ENCODE data around the gene ITIH5. TPM values are rescaled to one million over a fixed set of nuclear protein-coding genes. Genes with fewer than 3 reads are reported as not detected.

Gene ITIH5
- total RNA-seq, 2 experiments from 2014 or later, result not detected

GRCh38 chr10:7590271-7590670 lies 76.5 kb downstream of the ITIH5 start:
- no peak overlapping the region for H3K4me3 ChIP-seq (ENCODE audit: low read length)
- no peak overlapping the region for H3K27ac Mint-ChIP-seq
- H3K27me3 ChIP-seq (ENCODE audit: control insufficient read depth in 1 of 2, insufficient read depth in 2 of 2, low read length in 2 of 2), result no peaks in the 10 kb centered on the region
- H3K27ac ChIP-seq (ENCODE audit: low read depth in 1 of 2, low read length in 2 of 2), result no peak overlapping the region
- ChIA-PET CTCF (no interaction called here), POLR2A (no interaction called here)
- H3K36me3 ChIP-seq (ENCODE audit: insufficient read depth, low read length), result no peaks in the 10 kb centered on the region
- H3K9me3 ChIP-seq (ENCODE audit: control insufficient read depth in 1 of 2, insufficient read depth in 1 of 2, low read length in 2 of 2), result no peaks in the 10 kb centered on the region
- no peak overlapping the region for H3K4me3 Mint-ChIP-seq
- DNase-seq (no peak), ATAC-seq (ENCODE audit: poor library complexity) (no peak)
- intact Hi-C loops (cut with DNase I, micrococcal nuclease), result no loop called here
- no peaks in the 10 kb centered on the region for H3K4me1 ChIP-seq (ENCODE audit: insufficient read depth, low read length)
- H3K36me3 Mint-ChIP-seq (ENCODE audit: low read depth), result no peaks in the 10 kb centered on the region
- no peaks in the 10 kb centered on the region for H3K9me3 Mint-ChIP-seq
- no peaks in the 10 kb centered on the region for H3K27me3 Mint-ChIP-seq
- H3K4me1 Mint-ChIP-seq (ENCODE audit: low read depth), result peaks cover 3% of the 10 kb centered on the region
- TF ChIP-seq, protein P1, sequence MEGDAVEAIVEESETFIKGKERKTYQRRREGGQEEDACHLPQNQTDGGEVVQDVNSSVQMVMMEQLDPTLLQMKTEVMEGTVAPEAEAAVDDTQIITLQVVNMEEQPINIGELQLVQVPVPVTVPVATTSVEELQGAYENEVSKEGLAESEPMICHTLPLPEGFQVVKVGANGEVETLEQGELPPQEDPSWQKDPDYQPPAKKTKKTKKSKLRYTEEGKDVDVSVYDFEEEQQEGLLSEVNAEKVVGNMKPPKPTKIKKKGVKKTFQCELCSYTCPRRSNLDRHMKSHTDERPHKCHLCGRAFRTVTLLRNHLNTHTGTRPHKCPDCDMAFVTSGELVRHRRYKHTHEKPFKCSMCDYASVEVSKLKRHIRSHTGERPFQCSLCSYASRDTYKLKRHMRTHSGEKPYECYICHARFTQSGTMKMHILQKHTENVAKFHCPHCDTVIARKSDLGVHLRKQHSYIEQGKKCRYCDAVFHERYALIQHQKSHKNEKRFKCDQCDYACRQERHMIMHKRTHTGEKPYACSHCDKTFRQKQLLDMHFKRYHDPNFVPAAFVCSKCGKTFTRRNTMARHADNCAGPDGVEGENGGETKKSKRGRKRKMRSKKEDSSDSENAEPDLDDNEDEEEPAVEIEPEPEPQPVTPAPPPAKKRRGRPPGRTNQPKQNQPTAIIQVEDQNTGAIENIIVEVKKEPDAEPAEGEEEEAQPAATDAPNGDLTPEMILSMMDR (IDR thresholded peaks at IDR 0.05), result no peak

- Histone ChIP-seq H3K4me3 (ENCODE audit: low read length) (no peak overlapping the region), H3K9me3 (ENCODE audit: control insufficient read depth in 1 of 2, insufficient read depth in 1 of 2, low read length in 2 of 2) (no peaks in the 10 kb centered on the region), H3K27me3 (ENCODE audit: control insufficient read depth in 1 of 2, insufficient read depth in 2 of 2, low read length in 2 of 2) (no peaks in the 10 kb centered on the region), H3K36me3 (ENCODE audit: insufficient read depth, low read length) (no peaks in the 10 kb centered on the region), H3K27ac (ENCODE audit: low read depth in 1 of 2, low read length in 2 of 2) (no peak overlapping the region), H3K4me1 (ENCODE audit: insufficient read depth, low read length) (no peaks in the 10 kb centered on the region)
- H3K27me3 Mint-ChIP-seq, result no peaks in the 10 kb centered on the region
- CTCF ChIA-PET, result no interaction called here
- POLR2A ChIA-PET, result no interaction called here
- no peaks in the 10 kb centered on the region for H3K36me3 Mint-ChIP-seq (ENCODE audit: low read depth)
- TF ChIP-seq, protein P1 (IDR thresholded peaks at IDR 0.05), result no peak
- peaks cover 9% of the 10 kb centered on the region for H3K4me1 Mint-ChIP-seq (ENCODE audit: low read depth)
- intact Hi-C loops (cut with DNase I, micrococcal nuclease), result no loop called here
- ATAC-seq (ENCODE audit: poor library complexity) (no peak), DNase-seq (no peak)
- H3K4me3 Mint-ChIP-seq, result no peak overlapping the region
- H3K27ac Mint-ChIP-seq, result no peak overlapping the region
- H3K9me3 Mint-ChIP-seq, result no peaks in the 10 kb centered on the region
Observed at GRCh38 chr10:7589748-7590147, 77.0 kb downstream of the ITIH5 start.

GRCh38 chr10:7587865-7588188 lies 78.9 kb downstream of the ITIH5 start:
- no peaks in the 10 kb centered on the region for H3K27me3 Mint-ChIP-seq
- CTCF ChIA-PET, result no interaction called here
- H3K9me3 Mint-ChIP-seq, result no peaks in the 10 kb centered on the region
- no peak overlapping the region for H3K4me3 ChIP-seq (ENCODE audit: low read length)
- no peaks in the 10 kb centered on the region for H3K27me3 ChIP-seq (ENCODE audit: control insufficient read depth in 1 of 2, insufficient read depth in 2 of 2, low read length in 2 of 2)
- TF ChIP-seq, protein P1 (IDR thresholded peaks at IDR 0.05), result no peak
- DNase-seq (no peak), ATAC-seq (ENCODE audit: poor library complexity) (no peak)
- no peaks in the 10 kb centered on the region for H3K9me3 ChIP-seq (ENCODE audit: control insufficient read depth in 1 of 2, insufficient read depth in 1 of 2, low read length in 2 of 2)
- H3K36me3 ChIP-seq (ENCODE audit: insufficient read depth, low read length), result no peaks in the 10 kb centered on the region
- intact Hi-C loops (cut with DNase I, micrococcal nuclease), result no loop called here
- no peaks in the 10 kb centered on the region for H3K36me3 Mint-ChIP-seq (ENCODE audit: low read depth)
- H3K4me1 Mint-ChIP-seq (ENCODE audit: low read depth), result peaks cover 10% of the 10 kb centered on the region
- H3K4me3 Mint-ChIP-seq, result no peak overlapping the region
- POLR2A ChIA-PET, result no interaction called here
- H3K27ac Mint-ChIP-seq, result no peak overlapping the region
- H3K27ac ChIP-seq (ENCODE audit: low read depth in 1 of 2, low read length in 2 of 2), result no peak overlapping the region
- no peaks in the 10 kb centered on the region for H3K4me1 ChIP-seq (ENCODE audit: insufficient read depth, low read length)

All from CD4-positive, alpha-beta T cell (primary cell).